Tibial nerve (tissue), 4 donors: ENCODE data around the gene PTH. TPM values are rescaled to one million over a fixed set of nuclear protein-coding genes. Genes with fewer than 3 reads are reported as not detected.

Experiments used
- DNase-seq, 2 donors: peaks; one replicate each; pipeline ENCODE4 v3.0.0-alpha.2; 2019; ENCODE audit warnings: low spot score in 2 of 2
- H3K27ac ChIP-seq, 4 donors: fragments of 200-600 bp; sonication (generic) in 3 of 4; one replicate each; pipeline ENCODE4 v1.5.1; 2017 to 2019; ENCODE audit warnings: mild to moderate bottlenecking in 1 of 4
- H3K27me3 ChIP-seq, 2 donors: fragments of 200-600 bp; sonication (generic) in 1 of 2; one replicate each; pipeline versions ENCODE4 v1.5.1 to v1.6.0; 2017 to 2019
- H3K36me3 ChIP-seq, 3 donors: fragments of 200-600 bp; sonication (generic); one replicate each; pipeline ENCODE4 v1.5.1; 2018 to 2019
- H3K4me1 ChIP-seq, 4 donors: fragments of 200-600 bp; sonication (generic) in 3 of 4; one replicate each; pipeline ENCODE4 v1.5.1; 2017 to 2019
- H3K4me3 ChIP-seq, 4 donors: fragments of 200-600 bp; sonication (generic) in 3 of 4; one replicate each; pipeline ENCODE4 v1.5.1; 2017 to 2019; ENCODE audit warnings: mild to moderate bottlenecking in 1 of 4, moderate library complexity in 1 of 4
- H3K9me3 ChIP-seq, 4 donors: fragments of 200-600 bp; sonication (generic) in 3 of 4; one replicate each; pipeline ENCODE4 v1.5.1; 2017 to 2019
- CTCF ChIP-seq, 5 experiments: fragments of 200-600 bp in 3 of 5; fragments of 450-650 bp in 2 of 5; sonication (generic) in 3 of 5; IDR thresholded peaks; one replicate each; pipeline ENCODE4 v1.5.1; 2016 to 2019; ENCODE audit warnings: antibody characterized with exemption in 5 of 5, mild to moderate bottlenecking in 3 of 5, moderate library complexity in 2 of 5
- EP300 ChIP-seq, 2 donors: sonication (generic); formaldehyde crosslinking; IDR thresholded peaks; one replicate each; pipeline ENCODE4 v1.6.1; 2017; ENCODE audit warnings: antibody characterized with exemption in 2 of 2, mild to moderate bottlenecking in 1 of 2
- POLR2A ChIP-seq, 2 donors: fragments of 450-650 bp; IDR thresholded peaks; one replicate each; pipeline ENCODE4 v1.6.1; 2017; ENCODE audit warnings: antibody characterized with exemption in 2 of 2, mild to moderate bottlenecking in 2 of 2, moderate library complexity in 2 of 2
- WGBS, 2 donors: methylation state at CpG; one replicate each; pipeline ENCODE4 v1.1.5; 2018; 5-methylcytosine and 5-hydroxymethylcytosine counted together
- total RNA-seq, 4 donors: library from RNA; depleted of rRNA; stranded (reverse); fragments of >200 nt; gene quantifications; one replicate each; pipeline ENCODE4 v1.1.0, GENCODE V29; 2016

The PTH gene
- total RNA-seq, 4 donors from 2014 or later, result not detected

- TF ChIP-seq EP300 (IDR thresholded peaks at IDR 0.05), result no peak
- no peak for TF ChIP-seq CTCF (IDR thresholded peaks at IDR 0.05)
- no peak for TF ChIP-seq POLR2A (IDR thresholded peaks at IDR 0.05)
- Histone ChIP-seq H3K9me3 (peaks cover 0 to 5% (median 0%) of the 10 kb centered on the region in 4 donors), H3K36me3 (no peaks in the 10 kb centered on the region), H3K27me3 (no peaks in the 10 kb centered on the region), H3K4me1 (no peaks in the 10 kb centered on the region), H3K4me3 (no peak overlapping the region), H3K27ac (no peak overlapping the region)
- 90 to 98% methylated on average over 3 of the region's 3 CpGs for WGBS, 2 donors
- no peak for DNase-seq
Observed at GRCh38 chr11:13479688-13480087, 16.1 kb downstream of the PTH start.

DNA sequence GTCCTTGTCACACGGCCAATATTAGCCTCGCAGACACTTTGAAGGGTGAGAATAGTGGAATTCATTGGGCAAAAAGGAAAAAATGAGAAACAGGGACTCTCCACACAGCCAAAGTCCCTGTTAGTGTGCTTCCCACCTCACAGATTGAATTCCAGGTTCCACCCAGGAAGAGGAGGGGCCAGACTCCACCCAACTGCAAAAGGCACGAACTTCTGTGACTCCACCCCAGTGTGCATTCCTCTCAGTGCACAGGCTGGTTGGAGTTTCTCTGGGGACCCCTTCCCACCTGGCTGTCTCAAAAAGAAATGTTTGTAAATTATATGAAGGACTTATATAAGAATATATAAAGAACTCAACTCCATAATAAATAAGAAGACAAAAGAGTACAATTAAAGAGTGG, 20.7 kb downstream of the PTH start:
- 78 to 81% methylated on average over 3 of the region's 3 CpGs for WGBS, 2 donors
- H3K4me3 ChIP-seq, result no peak overlapping the region
- TF ChIP-seq POLR2A (IDR thresholded peaks at IDR 0.05) (no peak), CTCF (IDR thresholded peaks at IDR 0.05) (no peak), EP300 (IDR thresholded peaks at IDR 0.05) (no peak)
- H3K9me3 ChIP-seq, result no peaks in the 10 kb centered on the region
- H3K27ac ChIP-seq, result no peak overlapping the region
- no peak for DNase-seq
- H3K4me1 ChIP-seq, result no peaks in the 10 kb centered on the region
- no peaks in the 10 kb centered on the region for H3K27me3 ChIP-seq
- no peaks in the 10 kb centered on the region for H3K36me3 ChIP-seq

GRCh38 chr11:13473013-13473722, 22.6 kb downstream of the PTH start:
- no peak for DNase-seq
- TF ChIP-seq CTCF (IDR thresholded peaks at IDR 0.05) (no peak), POLR2A (IDR thresholded peaks at IDR 0.05) (no peak), EP300 (IDR thresholded peaks at IDR 0.05) (no peak)
- H3K4me1 ChIP-seq, result no peaks in the 10 kb centered on the region
- H3K36me3 ChIP-seq, result no peaks in the 10 kb centered on the region
- 59 to 80% methylated on average over 3 of the region's 3 CpGs for WGBS, 2 donors
- H3K4me3 ChIP-seq, result no peak overlapping the region
- no peaks in the 10 kb centered on the region for H3K9me3 ChIP-seq
- H3K27ac ChIP-seq, result no peak overlapping the region
- H3K27me3 ChIP-seq, result no peaks in the 10 kb centered on the region

GRCh38 chr11:13468750-13469149, 27.0 kb downstream of the PTH start:
- WGBS, 2 donors, result 67 to 74% methylated on average over 5 of the region's 5 CpGs

More at GRCh38 chr11:13468750-13469149, 27.0 kb downstream of the PTH start:
- Histone ChIP-seq H3K36me3 (no peaks in the 10 kb centered on the region), H3K9me3 (no peaks in the 10 kb centered on the region), H3K27me3 (no peaks in the 10 kb centered on the region), H3K4me3 (no peak overlapping the region), H3K27ac (no peak overlapping the region), H3K4me1 (peaks cover 0 to 9% (median 4%) of the 10 kb centered on the region in 4 donors)
- no peak for DNase-seq
- TF ChIP-seq POLR2A (IDR thresholded peaks at IDR 0.05) (no peak), CTCF (IDR thresholded peaks at IDR 0.05) (no peak)
